Medulla oblongata (tissue), 1 donor: ENCODE measurements around the gene BOK.
"Not testable (repeated sequence)": the region's sequence is repeated elsewhere in the genome, so short reads cannot be mapped to it uniquely, and the experiment has no call there.

Experiments
- DNase-seq: peaks from one replicate; pipeline ENCODE4 v3.0.0-alpha.2; 2015; ENCODE audit errors: extremely low spot score

BOK gene

GRCh38 chr2:241572915-241573651 lies 14.5 kb downstream of the BOK start:
- DNase-seq = not testable (repeated sequence)

DNA sequence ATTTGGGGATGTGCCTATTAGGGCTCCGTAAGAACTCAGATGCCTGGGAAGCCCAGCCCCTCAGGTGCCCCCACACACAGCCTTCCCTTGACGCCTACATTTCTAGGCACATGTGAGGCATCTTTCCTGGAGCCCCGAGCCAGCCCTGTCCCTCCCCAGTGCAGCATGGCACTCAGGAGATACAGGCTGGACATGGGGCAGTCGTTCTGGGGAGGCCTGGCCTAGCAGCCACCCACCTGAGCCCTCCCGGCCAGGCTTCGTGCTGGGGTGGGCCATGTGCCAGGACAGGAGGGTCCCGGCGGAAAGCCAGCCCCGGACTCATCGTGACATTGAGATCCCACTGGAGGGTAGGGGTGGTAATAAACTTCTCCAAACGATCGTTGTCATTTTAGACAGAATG lies 15.2 kb downstream of the BOK start:
- no peak for DNase-seq

GRCh38 chr2:241574911-241575623 lies 16.5 kb downstream of the BOK start:
- DNase-seq = no peak

DNA sequence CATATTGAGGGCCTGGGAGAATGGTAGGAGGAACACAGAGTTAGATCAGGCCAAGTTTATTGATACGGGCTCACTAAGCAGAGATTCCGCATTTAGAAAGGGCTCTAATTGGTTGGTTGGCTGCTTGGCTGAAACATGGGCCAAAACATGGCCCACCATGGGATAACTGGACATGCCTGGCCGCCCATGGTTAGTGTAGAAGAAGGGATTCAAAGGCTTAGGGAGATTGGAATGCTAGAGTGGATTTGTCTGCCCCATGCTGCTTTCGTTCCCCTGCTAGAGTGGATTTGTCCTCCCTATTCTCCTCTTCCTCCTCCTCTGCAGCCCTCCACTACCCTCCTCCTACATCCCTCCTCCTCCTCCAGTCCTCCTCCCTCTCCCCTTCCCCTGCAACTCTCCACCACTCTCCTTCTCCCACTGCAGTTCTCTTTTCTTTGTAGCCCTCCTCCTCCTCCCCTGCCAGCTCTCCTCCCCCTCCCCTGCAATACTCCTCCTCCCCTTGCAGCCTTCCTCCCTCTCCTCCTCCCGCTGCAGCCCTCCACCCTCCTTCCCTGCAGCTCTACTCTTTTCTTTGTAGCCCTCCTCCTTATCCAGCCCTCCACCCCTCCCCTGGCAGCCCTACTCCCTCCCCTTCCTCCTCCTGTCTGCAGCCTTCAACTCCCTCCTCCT lies 17.2 kb downstream of the BOK start:
- DNase-seq = no peak

DNA sequence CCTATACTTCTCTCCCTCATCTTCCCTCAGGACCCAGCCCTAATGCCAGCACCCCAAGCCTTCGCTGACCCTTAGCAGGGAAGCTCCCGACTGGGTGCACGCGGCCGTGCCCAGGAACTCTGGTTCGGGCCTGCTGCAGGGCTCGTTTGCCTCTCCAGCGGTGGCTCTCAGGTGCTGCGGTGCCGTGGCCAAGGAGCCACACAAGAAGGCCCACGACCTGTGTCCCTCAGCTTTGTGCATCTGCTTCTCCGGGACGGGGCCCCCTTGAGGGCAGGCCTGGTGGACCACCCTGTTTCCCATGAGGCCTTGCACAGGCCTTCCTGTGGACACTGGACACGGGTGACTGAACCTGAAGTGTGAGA lies 17.7 kb downstream of the BOK start:
- no peak for DNase-seq

GRCh38 chr2:241577413-241578122 lies 19.0 kb downstream of the BOK start:
- peak; percentile 44 for DNase-seq

GRCh38 chr2:241579281-241579680 lies 20.7 kb downstream of the BOK start:
- DNase-seq = no peak

GRCh38 chr2:241582328-241582727 lies 23.8 kb downstream of the BOK start:
- DNase-seq = no peak

GRCh38 chr2:241582806-241583205 lies 24.3 kb downstream of the BOK start:
- no peak for DNase-seq

GRCh38 chr2:241584436-241584835 lies 25.9 kb downstream of the BOK start:
- no peak for DNase-seq

DNA sequence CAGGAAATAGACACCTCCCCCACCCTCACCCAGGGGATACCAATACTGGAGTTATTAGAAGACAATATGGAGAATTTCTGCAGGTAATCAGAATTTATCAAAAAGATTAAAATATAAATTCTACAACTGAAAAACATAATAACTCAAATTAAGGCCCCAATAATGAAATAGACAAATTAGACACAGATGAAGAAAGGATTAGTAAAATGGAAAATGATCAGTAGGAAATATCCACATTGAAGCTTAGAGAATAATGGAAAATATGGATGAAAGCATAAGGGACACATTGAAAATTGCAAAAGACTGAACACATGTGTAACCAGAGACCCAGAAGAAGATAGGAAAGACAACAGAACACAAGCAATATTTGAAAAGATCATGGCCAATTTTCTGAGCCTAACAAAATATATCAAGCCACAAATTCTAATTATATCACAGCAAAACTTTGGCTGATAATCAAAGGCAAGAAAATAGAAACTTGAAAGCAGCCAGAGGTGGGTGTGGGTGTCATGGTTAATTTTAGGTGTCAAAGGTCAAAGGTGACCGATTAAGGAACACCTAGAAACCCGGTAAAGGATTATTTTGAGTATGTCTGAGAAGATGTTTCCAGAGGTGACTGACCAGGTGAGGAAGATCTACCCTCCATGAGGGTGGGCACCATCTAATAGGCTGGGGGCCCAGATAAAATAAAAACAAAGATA lies 28.2 kb downstream of the BOK start:
- DNase-seq = no peak

GRCh38 chr2:241589863-241590262 lies 31.3 kb downstream of the BOK start:
- DNase-seq = not testable (repeated sequence)

DNA sequence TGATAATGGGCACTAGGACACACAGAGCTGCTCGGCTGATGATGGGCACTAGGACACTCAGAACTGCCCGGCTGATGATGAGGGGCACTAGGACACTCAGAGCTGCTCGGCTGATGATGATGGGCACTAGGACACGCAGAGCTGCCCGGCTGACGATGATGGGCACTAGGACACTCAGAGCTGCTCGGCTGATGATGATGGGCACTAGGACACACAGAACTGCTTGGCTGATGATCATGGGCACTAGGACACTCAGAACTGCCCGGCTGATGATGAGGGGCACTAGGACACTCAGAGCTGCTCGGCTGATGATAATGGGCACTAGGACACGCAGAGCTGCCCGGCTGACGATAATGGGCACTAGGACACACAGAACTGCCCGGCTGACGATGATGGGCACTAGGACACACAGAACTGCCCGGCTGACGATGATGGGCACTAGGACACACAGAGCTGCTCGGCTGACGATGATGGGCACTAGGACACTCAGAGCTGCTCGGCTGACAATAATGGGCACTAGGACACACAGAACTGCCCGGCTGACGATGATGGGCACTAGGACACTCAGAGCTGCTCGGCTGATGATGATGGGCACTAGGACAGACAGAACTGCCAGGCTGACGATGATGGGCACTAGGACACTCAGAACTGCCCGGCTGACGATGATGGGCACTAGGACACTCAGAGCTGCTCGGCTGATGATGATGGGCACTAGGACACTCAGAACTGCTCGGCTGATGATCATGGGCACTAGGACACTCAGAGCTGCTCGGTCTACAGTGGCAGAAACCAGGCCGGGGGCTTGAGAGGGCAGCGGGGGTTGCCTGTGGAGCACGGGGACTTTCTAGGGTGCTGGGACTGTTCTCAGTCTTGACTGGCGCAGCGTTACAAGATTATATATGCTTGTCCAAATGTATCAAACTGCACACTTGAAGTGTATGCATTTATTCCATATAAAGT lies 32.2 kb downstream of the BOK start:
- DNase-seq = not testable (repeated sequence)

GRCh38 chr2:241592126-241592845 lies 33.7 kb downstream of the BOK start:
- no peak for DNase-seq

- DNase-seq = no peak
Measured at GRCh38 chr2:241593271-241593670, 34.7 kb downstream of the BOK start.

DNA sequence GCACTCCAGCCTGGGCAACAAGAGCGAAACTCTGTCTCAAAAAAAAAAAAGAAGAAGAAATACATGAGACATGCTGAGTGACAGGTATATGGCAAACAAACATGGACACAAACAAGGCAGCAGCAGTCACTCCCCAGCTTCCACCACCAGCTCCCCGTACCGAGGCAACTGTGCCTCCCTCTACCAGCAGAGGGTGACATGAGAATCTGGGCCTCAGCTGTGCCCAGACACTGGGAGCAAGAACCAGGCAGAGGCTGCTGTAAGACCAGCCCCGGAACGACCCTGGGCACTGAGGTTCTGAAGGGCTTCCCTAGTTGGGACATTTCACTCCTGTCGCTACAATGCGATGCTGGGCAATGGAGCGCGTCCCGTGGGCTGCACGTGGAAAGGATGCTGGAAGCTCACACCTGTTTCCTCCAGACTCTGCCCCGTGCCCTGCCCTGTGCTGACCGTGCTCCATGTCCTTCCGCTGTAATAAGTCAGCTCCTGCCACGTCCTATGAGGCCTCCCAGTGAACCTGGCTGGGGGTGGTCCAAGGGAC lies 37.1 kb downstream of the BOK start:
- no peak for DNase-seq

GRCh38 chr2:241597561-241597960 lies 39.0 kb downstream of the BOK start:
- no peak for DNase-seq

GRCh38 chr2:241598061-241598460 lies 39.5 kb downstream of the BOK start:
- DNase-seq = no peak

- no peak for DNase-seq
Measured at GRCh38 chr2:241598487-241598886, 39.9 kb downstream of the BOK start.

- DNase-seq = no peak
Measured at GRCh38 chr2:241599615-241600014, 41.1 kb downstream of the BOK start.
